K562 (cell line): Measurements from ENCODE around the gene PROK1. TPM values are rescaled to one million over a fixed set of nuclear protein-coding genes. Genes with fewer than 3 reads are reported as not detected.

ENCODE experiments used
- CREB1 ChIP-seq, 2 experiments: sonication (generic) in 1 of 2; formaldehyde crosslinking in 1 of 2; IDR thresholded peaks; 2 replicates each; pipeline versions ENCODE4 v1.6.1 to v1.8.0; 2012 to 2022; ENCODE audit warnings: inconsistent platforms in 1 of 2, mild to moderate bottlenecking in 1 of 2, missing genetic modification reagents in 1 of 2, moderate library complexity in 1 of 2
- ETV1 ChIP-seq: fragments of 450-650 bp; conservative IDR thresholded peaks from 2 replicates; pipeline ENCODE4 v1.6.1; 2016; ENCODE audit warnings: missing genetic modification characterization, control low read depth, low read depth, missing compliant biosample characterization
- FOS ChIP-seq: IDR thresholded peaks from 3 replicates; pipeline ENCODE4 v1.6.1; 2011; ENCODE audit not compliant: insufficient read length; ENCODE audit errors: extremely low read depth
- HDAC8 ChIP-seq: fragments of 450-650 bp; IDR thresholded peaks from 2 replicates; pipeline ENCODE4 v1.6.1; 2016; ENCODE audit warnings: mild to moderate bottlenecking, missing genetic modification characterization, moderate library complexity, missing compliant biosample characterization
- HNRNPK ChIP-seq: fragments of 200-400 bp; formaldehyde crosslinking; IDR thresholded peaks from one replicate; pipeline ENCODE4 v1.6.1; 2018; ENCODE audit warnings: mild to moderate bottlenecking, low read depth, low read length; ENCODE audit not compliant: poor library complexity, severe bottlenecking
- HOXB6 ChIP-seq: fragments of 250-450 bp; sonication (Bioruptor Pico); IDR thresholded peaks from 2 replicates; pipeline ENCODE4 v1.5.1; 2022; ENCODE audit warnings: mild to moderate bottlenecking, borderline replicate concordance
- JUN ChIP-seq, 2 experiments: sonication (generic) in 1 of 2; formaldehyde crosslinking in 1 of 2; IDR thresholded peaks; 2 replicates each; pipeline versions ENCODE4 v1.6.1 to v1.8.0; 2012 to 2022; ENCODE audit warnings: borderline replicate concordance in 2 of 2, mild to moderate bottlenecking in 2 of 2, improper control_type of control experiment in 1 of 2, low read depth in 1 of 2, low read length in 1 of 2, missing genetic modification reagents in 1 of 2
- JUND ChIP-seq, 2 experiments: IDR thresholded peaks; 2 replicates in 1 of 2; 3 replicates in 1 of 2; pipeline ENCODE4 v1.6.1; 2011; ENCODE audit warnings: borderline replicate concordance in 2 of 2, low read depth in 2 of 2, low read length in 2 of 2, improper control_type of control experiment in 1 of 2, missing biosample characterization in 1 of 2, missing genetic modification characterization in 1 of 2, missing genetic modification reagents in 1 of 2
- NR2C2 ChIP-seq, 2 experiments: fragments of 200-800 bp in 1 of 2; sonication (Bioruptor generic) in 1 of 2; sonication (generic) in 1 of 2; formaldehyde crosslinking in 1 of 2; IDR thresholded peaks; 2 replicates each; pipeline versions ENCODE4 v1.6.1 to v1.8.0; 2016 to 2022; ENCODE audit warnings: mild to moderate bottlenecking in 1 of 2, missing compliant biosample characterization in 1 of 2, missing genetic modification characterization in 1 of 2, missing genetic modification reagents in 1 of 2
- PYGO2 ChIP-seq: fragments of 450-650 bp; IDR thresholded peaks from 2 replicates; pipeline ENCODE4 v1.6.1; 2016; ENCODE audit warnings: mild to moderate bottlenecking, missing genetic modification characterization, moderate library complexity, missing compliant biosample characterization
- SMAD4 ChIP-seq: fragments of 250-450 bp; sonication (Bioruptor Pico); conservative IDR thresholded peaks from 2 replicates; pipeline ENCODE4 v1.8.0; 2021; ENCODE audit warnings: inconsistent platforms, mild to moderate bottlenecking, moderate library complexity
- TAF1 ChIP-seq: IDR thresholded peaks from 2 replicates; pipeline ENCODE4 v1.6.1; 2011; ENCODE audit warnings: mild to moderate bottlenecking, low read length, moderate library complexity; ENCODE audit not compliant: insufficient read depth, control insufficient read depth, severe bottlenecking; ENCODE audit errors: extremely low read depth
- TOE1 ChIP-seq, 2 experiments: fragments of 450-650 bp in 1 of 2; sonication (generic) in 1 of 2; formaldehyde crosslinking in 1 of 2; IDR thresholded peaks; 2 replicates each; pipeline versions ENCODE4 v1.7.1 to v1.8.0; 2016 to 2022; ENCODE audit warnings: borderline replicate concordance in 2 of 2, mild to moderate bottlenecking in 2 of 2, antibody characterized with exemption in 1 of 2, inconsistent platforms in 1 of 2, low read depth in 1 of 2, missing genetic modification reagents in 1 of 2, moderate library complexity in 1 of 2
- ZNF212 ChIP-seq: fragments of 450-650 bp; formaldehyde crosslinking; IDR thresholded peaks from 2 replicates; pipeline ENCODE4 v1.4.0; 2020; ENCODE audit warnings: mild to moderate bottlenecking
- polyA plus RNA-seq, 8 experiments: library from polyadenylated mRNA; depleted of rRNA in 4 of 8; stranded (reverse) in 5 of 8; unstranded in 3 of 8; fragments of >200 nt; fragmentation: Nextera tagmentation in 2 of 8; fragmentation: Illumina TruSeq in 1 of 8; extraction: Ambion mirVana in 2 of 8; extraction: Trizol in 1 of 8; gene quantifications; 2 replicates each; pipeline versions ENCODE4 v1.2.1 to v1.2.3, GENCODE V29; 2011 to 2014; ENCODE audit warnings: inconsistent platforms in 1 of 8, missing spikeins in 1 of 8
- total RNA-seq, 7 experiments: library from RNA; depleted of rRNA in 6 of 7; stranded (reverse); fragments of >200 nt in 6 of 7; fragmentation: Illumina TruSeq in 2 of 7; extraction: Trizol in 2 of 7; gene quantifications; 2 replicates each; pipeline versions ENCODE4 v1.2.1 to v1.2.3, GENCODE V29; 2011 to 2021; ENCODE audit warnings: low replicate concordance in 1 of 7
- TF ChIP-seq, protein P1 (sequence below): fragments of 250-450 bp; sonication (Bioruptor Pico); IDR thresholded peaks from 2 replicates; pipeline ENCODE4 v1.9.0; 2021; ENCODE audit warnings: mild to moderate bottlenecking, inconsistent platforms
- TF ChIP-seq, protein P2 (sequence below): sonication (generic); formaldehyde crosslinking; IDR thresholded peaks from 2 replicates; pipeline ENCODE4 v1.8.0; 2022; ENCODE audit warnings: mild to moderate bottlenecking, missing genetic modification reagents
- TF ChIP-seq, protein P3 (sequence below): fragments of 450-650 bp; formaldehyde crosslinking; IDR thresholded peaks from 2 replicates; pipeline ENCODE4 v1.4.0; 2020; ENCODE audit warnings: mild to moderate bottlenecking, mixed read lengths
- TF ChIP-seq, protein P4 (sequence below): fragments of 250-450 bp; sonication (Bioruptor Pico); IDR thresholded peaks from 2 replicates; pipeline ENCODE4 v1.8.0; 2021; ENCODE audit warnings: moderate library complexity, mild to moderate bottlenecking, inconsistent platforms

The PROK1 gene
- total and polyA plus RNA-seq, 9 of the 15 experiments (the other 6 are each of a cell fraction or from before 2014, with no cell fraction given) = 0.15 TPM; not detected in 8

DNA sequence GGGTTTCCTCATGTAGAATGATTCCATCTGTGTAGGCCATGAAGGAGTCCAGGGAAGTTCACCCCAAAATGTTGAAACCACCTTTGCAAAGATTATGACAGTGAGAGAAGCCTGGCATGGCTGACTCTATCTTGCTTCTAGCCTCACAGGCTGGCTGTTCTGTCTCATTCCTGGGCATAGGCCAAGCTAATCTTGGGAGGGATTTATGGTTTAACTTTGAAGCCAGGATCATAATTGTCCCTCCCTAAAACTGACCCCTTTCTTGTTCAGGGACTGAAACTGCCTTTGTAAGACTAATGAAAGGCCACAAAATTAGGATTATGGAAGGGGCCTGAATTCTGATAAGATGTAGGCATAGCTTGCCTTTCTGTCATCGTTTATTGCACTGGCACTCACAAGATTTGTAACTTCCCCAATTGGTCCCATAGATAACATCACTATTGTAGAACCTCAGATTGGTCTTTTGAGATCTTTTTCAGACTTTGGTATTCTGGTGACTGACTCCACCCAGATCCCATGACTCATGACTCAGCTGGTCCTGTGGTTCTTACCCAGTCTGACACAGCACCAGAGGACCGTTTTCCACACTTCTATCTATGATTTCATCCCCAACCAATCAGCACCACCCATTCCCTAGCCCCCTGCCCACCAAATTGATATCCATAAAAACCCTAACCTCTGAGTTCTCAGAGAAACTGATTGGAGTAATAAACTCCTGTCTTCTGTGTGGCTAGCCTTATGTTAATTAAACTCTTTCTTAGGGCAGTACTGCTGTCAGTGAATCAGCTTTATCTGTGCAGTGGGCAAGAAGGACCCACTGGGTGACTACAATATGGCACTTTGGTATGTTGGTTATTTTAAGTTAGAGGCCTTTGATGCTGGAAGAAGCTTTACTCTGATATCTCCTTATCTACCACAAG lies 29.8 kb upstream of the PROK1 start (continued):
- TF ChIP-seq JUN (IDR thresholded peaks at IDR 0.05; ENCODE audit: borderline replicate concordance, low read depth, low read length) (peak; percentile 87), JUN (CRISPR knock-in tag; IDR thresholded peaks at IDR 0.05; ENCODE audit: borderline replicate concordance) (no peak), ETV1 (tag) (no peak), HOXB6 (CRISPR knock-in tag) (no peak), SMAD4 (CRISPR knock-in tag) (0 out of 2 replicates have a peak, but pooled peaks have one; percentile 13), HNRNPK (no peak), NR2C2 (CRISPR knock-in tag; IDR thresholded peaks at IDR 0.05) (no peak), NR2C2 (tag; IDR thresholded peaks at IDR 0.05) (peak; percentile 56), JUND (IDR thresholded peaks at IDR 0.05; ENCODE audit: borderline replicate concordance, low read depth, low read length) (peak; percentile 91), JUND (tag; IDR thresholded peaks at IDR 0.05; ENCODE audit: borderline replicate concordance, low read depth, low read length) (peak; percentile 94), FOS (peak; percentile 36), HDAC8 (tag) (no peak), PYGO2 (peak; percentile 52; the same call in 1 of the 2 replicates), TOE1 (IDR thresholded peaks at IDR 0.05; ENCODE audit: borderline replicate concordance) (peak; percentile 86; the same call in 1 of the 2 replicates), TOE1 (CRISPR knock-in tag; IDR thresholded peaks at IDR 0.05; ENCODE audit: borderline replicate concordance, low read depth) (no peak), TAF1 (no peak), ZNF212 (no peak), CREB1 (IDR thresholded peaks at IDR 0.05) (no peak), CREB1 (CRISPR knock-in tag; IDR thresholded peaks at IDR 0.05) (no peak)
- TF ChIP-seq, protein P1, sequence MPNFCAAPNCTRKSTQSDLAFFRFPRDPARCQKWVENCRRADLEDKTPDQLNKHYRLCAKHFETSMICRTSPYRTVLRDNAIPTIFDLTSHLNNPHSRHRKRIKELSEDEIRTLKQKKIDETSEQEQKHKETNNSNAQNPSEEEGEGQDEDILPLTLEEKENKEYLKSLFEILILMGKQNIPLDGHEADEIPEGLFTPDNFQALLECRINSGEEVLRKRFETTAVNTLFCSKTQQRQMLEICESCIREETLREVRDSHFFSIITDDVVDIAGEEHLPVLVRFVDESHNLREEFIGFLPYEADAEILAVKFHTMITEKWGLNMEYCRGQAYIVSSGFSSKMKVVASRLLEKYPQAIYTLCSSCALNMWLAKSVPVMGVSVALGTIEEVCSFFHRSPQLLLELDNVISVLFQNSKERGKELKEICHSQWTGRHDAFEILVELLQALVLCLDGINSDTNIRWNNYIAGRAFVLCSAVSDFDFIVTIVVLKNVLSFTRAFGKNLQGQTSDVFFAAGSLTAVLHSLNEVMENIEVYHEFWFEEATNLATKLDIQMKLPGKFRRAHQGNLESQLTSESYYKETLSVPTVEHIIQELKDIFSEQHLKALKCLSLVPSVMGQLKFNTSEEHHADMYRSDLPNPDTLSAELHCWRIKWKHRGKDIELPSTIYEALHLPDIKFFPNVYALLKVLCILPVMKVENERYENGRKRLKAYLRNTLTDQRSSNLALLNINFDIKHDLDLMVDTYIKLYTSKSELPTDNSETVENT (CRISPR knock-in tag) = no peak
- TF ChIP-seq, protein P2, sequence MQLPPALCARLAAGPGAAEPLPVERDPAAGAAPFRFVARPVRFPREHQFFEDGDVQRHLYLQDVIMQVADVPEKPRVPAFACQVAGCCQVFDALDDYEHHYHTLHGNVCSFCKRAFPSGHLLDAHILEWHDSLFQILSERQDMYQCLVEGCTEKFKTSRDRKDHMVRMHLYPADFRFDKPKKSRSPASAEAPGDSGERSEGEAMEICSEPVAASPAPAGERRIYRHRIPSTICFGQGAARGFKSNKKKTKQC (CRISPR knock-in tag) = no peak
- TF ChIP-seq, protein P3, sequence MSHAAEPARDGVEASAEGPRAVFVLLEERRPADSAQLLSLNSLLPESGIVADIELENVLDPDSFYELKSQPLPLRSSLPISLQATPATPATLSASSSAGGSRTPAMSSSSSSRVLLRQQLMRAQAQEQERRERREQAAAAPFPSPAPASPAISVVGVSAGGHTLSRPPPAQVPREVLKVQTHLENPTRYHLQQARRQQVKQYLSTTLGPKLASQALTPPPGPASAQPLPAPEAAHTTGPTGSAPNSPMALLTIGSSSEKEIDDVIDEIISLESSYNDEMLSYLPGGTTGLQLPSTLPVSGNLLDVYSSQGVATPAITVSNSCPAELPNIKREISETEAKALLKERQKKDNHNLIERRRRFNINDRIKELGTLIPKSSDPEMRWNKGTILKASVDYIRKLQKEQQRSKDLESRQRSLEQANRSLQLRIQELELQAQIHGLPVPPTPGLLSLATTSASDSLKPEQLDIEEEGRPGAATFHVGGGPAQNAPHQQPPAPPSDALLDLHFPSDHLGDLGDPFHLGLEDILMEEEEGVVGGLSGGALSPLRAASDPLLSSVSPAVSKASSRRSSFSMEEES (CRISPR knock-in tag) = peak; percentile 66
- TF ChIP-seq, protein P4, sequence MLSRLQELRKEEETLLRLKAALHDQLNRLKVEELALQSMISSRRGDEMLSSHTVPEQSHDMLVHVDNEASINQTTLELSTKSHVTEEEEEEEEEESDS (CRISPR knock-in tag) = no peak
